ENCODE measurements around the gene SEPTIN8. TPM values are rescaled to one million over a fixed set of nuclear protein-coding genes. Genes with fewer than 3 reads are reported as not detected.

SEPTIN8 gene
- total and polyA plus RNA-seq, 2 of the 13 experiments (the other 11 are each of a cell fraction or from before 2014, with no cell fraction given) = 41.4 to 49.9 TPM

GRCh38 chr5:132777209-132778069 lies at the start of gene SEPTIN8 (continued):
- no peak for TF ChIP-seq KDM4B (CRISPR knock-in tag; IDR thresholded peaks at IDR 0.05)
- TF ChIP-seq MED8 (CRISPR knock-in tag; IDR thresholded peaks at IDR 0.05; ENCODE audit: insufficient replicate concordance) = no peak
- peak; percentile 2; the same call in 1 of the 2 replicates for TF ChIP-seq TAF1 (CRISPR knock-in tag; IDR thresholded peaks at IDR 0.05)
- TF ChIP-seq ZNF616 (CRISPR knock-in tag; IDR thresholded peaks at IDR 0.05; ENCODE audit: low read depth) = peak; percentile 72; the same call in 1 of the 2 replicates
- 0 out of 2 replicates have a peak, but pooled peaks have one; percentile 22 for TF ChIP-seq HMG20B (CRISPR knock-in tag; conservative IDR thresholded peaks at IDR 0.05)
- no peak for TF ChIP-seq HNF4G (IDR thresholded peaks at IDR 0.05; ENCODE audit: borderline replicate concordance, low read depth, low read length)
- TF ChIP-seq HNF4G (CRISPR knock-in tag; IDR thresholded peaks at IDR 0.05; ENCODE audit: borderline replicate concordance, low read depth) = no peak
- TF ChIP-seq PBX2 (CRISPR knock-in tag; IDR thresholded peaks at IDR 0.05) = no peak
- no peak for TF ChIP-seq XRCC5 (optimal IDR thresholded peaks at IDR 0.05; ENCODE audit: low read length)
- TF ChIP-seq BCLAF1 (IDR thresholded peaks at IDR 0.05) = no peak
- peak; percentile 19; the same call in 1 of the 2 replicates for TF ChIP-seq CEBPG (CRISPR knock-in tag; IDR thresholded peaks at IDR 0.05)
- TF ChIP-seq ZNF552 (CRISPR knock-in tag; IDR thresholded peaks at IDR 0.05; ENCODE audit: borderline replicate concordance) = no peak
- no peak for TF ChIP-seq SMARCE1 (IDR thresholded peaks at IDR 0.05; ENCODE audit: borderline replicate concordance)
- TF ChIP-seq TERF1 (CRISPR knock-in tag; IDR thresholded peaks at IDR 0.05) = 0 out of 2 replicates have a peak, but pooled peaks have one; percentile 36
- TF ChIP-seq KDM2A (CRISPR knock-in tag; IDR thresholded peaks at IDR 0.05; ENCODE audit: borderline replicate concordance, low read depth) = peak; percentile 89
- 0 out of 2 replicates have a peak, but pooled peaks have one; percentile 6 for TF ChIP-seq GATAD1 (CRISPR knock-in tag; IDR thresholded peaks at IDR 0.05)
- TF ChIP-seq ZNF24 (IDR thresholded peaks at IDR 0.05) = no peak
- TF ChIP-seq ZNF572 (CRISPR knock-in tag; IDR thresholded peaks at IDR 0.05) = no peak; the same call in 1 of the 2 replicates
- no peak for TF ChIP-seq THYN1 (CRISPR knock-in tag; IDR thresholded peaks at IDR 0.05; ENCODE audit: borderline replicate concordance, low read depth)
- TF ChIP-seq ZNF768 (CRISPR knock-in tag; IDR thresholded peaks at IDR 0.05) = peak; percentile 50; the same call in 1 of the 2 replicates
- TF ChIP-seq RBAK (CRISPR knock-in tag; IDR thresholded peaks at IDR 0.05) = 0 out of 2 replicates have a peak, but pooled peaks have one; percentile 38
- TF ChIP-seq MED13 (CRISPR knock-in tag; IDR thresholded peaks at IDR 0.05) = 0 out of 2 replicates have a peak, but pooled peaks have one; percentile 22
- no peak for TF ChIP-seq ZNF550 (CRISPR knock-in tag; IDR thresholded peaks at IDR 0.05; ENCODE audit: borderline replicate concordance)
- no peak; the same call in 1 of the 2 replicates for TF ChIP-seq SALL2 (CRISPR knock-in tag; IDR thresholded peaks at IDR 0.05)
- TF ChIP-seq ZBTB7B (CRISPR knock-in tag; IDR thresholded peaks at IDR 0.05) = peak; percentile 76
- TF ChIP-seq ZC3H4 (CRISPR knock-in tag; IDR thresholded peaks at IDR 0.05; ENCODE audit: borderline replicate concordance) = no peak
- TF ChIP-seq MYC (CRISPR knock-in tag; IDR thresholded peaks at IDR 0.05; ENCODE audit: borderline replicate concordance) = peak; percentile 39; the same call in 1 of the 2 replicates

Data from HepG2 (cell line).